Measurements from ENCODE around the gene PHAX.
"Not testable (repeated sequence)": the region's sequence is repeated elsewhere in the genome, so short reads cannot be mapped to it uniquely, and the experiment has no call there.

PHAX gene

GRCh38 chr5:126659805-126660482, 59.2 kb downstream of the PHAX start:
- DNase-seq = no peak

- DNase-seq = no peak
Observed at GRCh38 chr5:126664586-126664985, 63.8 kb downstream of the PHAX start.

GRCh38 chr5:126670109-126670508, 69.4 kb downstream of the PHAX start:
- not testable (repeated sequence) for DNase-seq

GRCh38 chr5:126671681-126672080, 70.9 kb downstream of the PHAX start:
- DNase-seq = not testable (repeated sequence)

GRCh38 chr5:126673477-126673876, 72.7 kb downstream of the PHAX start:
- DNase-seq = no peak

GRCh38 chr5:126674145-126674544, 73.4 kb downstream of the PHAX start:
- no peak for DNase-seq

- DNase-seq = no peak
Observed at GRCh38 chr5:126675338-126675737, 74.6 kb downstream of the PHAX start.

- peak; percentile 22 for DNase-seq
Observed at GRCh38 chr5:126676195-126676624, 75.5 kb downstream of the PHAX start.

Measured in NK-92 treated with Interleukin-12 subunit alpha and Interleukin-12 subunit beta, amount 100 ng/mL, for 24 hours (cell line).